AG04449 (cell line): ENCODE results near the gene DNM3.

Experiments used
- CTCF ChIA-PET: fragments of 350-600 bp; formaldehyde crosslinking; extraction: SDS; loops from one replicate; lab custom pipeline; 2021; ENCODE audit warnings: antibody characterized with exemption; lab: Yijun Ruan, JAX
- POLR2A ChIA-PET: fragments of 400-600, 350-600 bp; formaldehyde crosslinking; extraction: SDS; loops from one replicate; lab custom pipeline; 2020; ENCODE audit warnings: antibody characterized with exemption, inconsistent platforms; lab: Yijun Ruan, JAX
- DNase-seq: peaks from one replicate; pipeline ENCODE4 v3.0.0-alpha.2; 2010; ENCODE audit warnings: low read depth, low spot score
- H3K4me3 ChIP-seq: 2 replicates; pipeline ENCODE4 v1.5.1; 2011; ENCODE audit warnings: low read depth, mild to moderate bottlenecking, control low read depth, low read length
- TF ChIP-seq, protein P1 (sequence below): IDR thresholded peaks from one replicate; pipeline ENCODE4 v1.5.1; 2011; ENCODE audit warnings: mild to moderate bottlenecking, moderate library complexity, low read length, control low read depth, inconsistent platforms; ENCODE audit not compliant: insufficient read depth; ENCODE audit errors: missing control alignments

DNM3 gene

GRCh38 chr1:172390301-172390682, 549.0 kb downstream of the DNM3 start:
- TF ChIP-seq, protein P1, sequence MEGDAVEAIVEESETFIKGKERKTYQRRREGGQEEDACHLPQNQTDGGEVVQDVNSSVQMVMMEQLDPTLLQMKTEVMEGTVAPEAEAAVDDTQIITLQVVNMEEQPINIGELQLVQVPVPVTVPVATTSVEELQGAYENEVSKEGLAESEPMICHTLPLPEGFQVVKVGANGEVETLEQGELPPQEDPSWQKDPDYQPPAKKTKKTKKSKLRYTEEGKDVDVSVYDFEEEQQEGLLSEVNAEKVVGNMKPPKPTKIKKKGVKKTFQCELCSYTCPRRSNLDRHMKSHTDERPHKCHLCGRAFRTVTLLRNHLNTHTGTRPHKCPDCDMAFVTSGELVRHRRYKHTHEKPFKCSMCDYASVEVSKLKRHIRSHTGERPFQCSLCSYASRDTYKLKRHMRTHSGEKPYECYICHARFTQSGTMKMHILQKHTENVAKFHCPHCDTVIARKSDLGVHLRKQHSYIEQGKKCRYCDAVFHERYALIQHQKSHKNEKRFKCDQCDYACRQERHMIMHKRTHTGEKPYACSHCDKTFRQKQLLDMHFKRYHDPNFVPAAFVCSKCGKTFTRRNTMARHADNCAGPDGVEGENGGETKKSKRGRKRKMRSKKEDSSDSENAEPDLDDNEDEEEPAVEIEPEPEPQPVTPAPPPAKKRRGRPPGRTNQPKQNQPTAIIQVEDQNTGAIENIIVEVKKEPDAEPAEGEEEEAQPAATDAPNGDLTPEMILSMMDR = no peak
- no peak for DNase-seq
- ChIA-PET CTCF (interaction anchor here (1.2 to 1.8 kb wide), 2 partner anchors 9 to 387 kb away, joined by 3 to 4 read pairs; no protein-coding TSS in a partner anchor), POLR2A (interaction anchor here (1.0 to 1.1 kb wide), 2 partner anchors 244 to 247 kb away, joined by 3 to 4 read pairs; no protein-coding TSS in a partner anchor)
- no peak overlapping the region for H3K4me3 ChIP-seq

GRCh38 chr1:172390683-172391551, 549.6 kb downstream of the DNM3 start:
- no peak for DNase-seq
- TF ChIP-seq, protein P1 = no peak
- CTCF ChIA-PET = interaction anchor here (1.2 to 2.0 kb wide), 4 partner anchors 8 to 388 kb away, joined by 3 to 5 read pairs (median 4); no protein-coding TSS in a partner anchor
- H3K4me3 ChIP-seq = no peak overlapping the region
- POLR2A ChIA-PET = interaction anchor here (1.0 to 1.1 kb wide), 2 partner anchors 245 to 248 kb away, joined by 3 to 4 read pairs; no protein-coding TSS in a partner anchor

DNA sequence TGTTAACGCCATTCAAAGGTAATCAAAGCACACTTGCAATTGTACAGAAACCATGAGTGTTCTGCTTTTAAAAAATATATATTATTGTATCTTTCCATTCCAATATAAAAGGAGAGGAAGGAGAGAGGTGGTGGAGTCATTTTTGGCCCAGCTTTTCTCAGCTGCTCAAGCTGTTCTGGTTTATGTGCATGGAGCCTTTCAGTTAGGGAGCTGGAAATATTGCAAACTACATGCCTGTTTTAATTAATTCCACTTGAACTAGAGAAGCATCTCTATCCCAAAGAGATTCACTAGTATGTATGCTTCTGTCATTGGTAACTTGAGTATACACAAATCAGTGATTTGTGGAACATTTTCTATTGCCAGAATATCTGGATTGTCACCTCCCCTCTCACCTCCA, 550.7 kb downstream of the DNM3 start:
- ChIA-PET CTCF (interaction anchor here (1.8 to 2.4 kb wide), 3 partner anchors 9 to 389 kb away, joined by 5 to 7 read pairs (median 5); no protein-coding TSS in a partner anchor), POLR2A (no interaction called here)
- TF ChIP-seq, protein P1 = no peak
- no peak overlapping the region for H3K4me3 ChIP-seq
- DNase-seq = no peak

DNA sequence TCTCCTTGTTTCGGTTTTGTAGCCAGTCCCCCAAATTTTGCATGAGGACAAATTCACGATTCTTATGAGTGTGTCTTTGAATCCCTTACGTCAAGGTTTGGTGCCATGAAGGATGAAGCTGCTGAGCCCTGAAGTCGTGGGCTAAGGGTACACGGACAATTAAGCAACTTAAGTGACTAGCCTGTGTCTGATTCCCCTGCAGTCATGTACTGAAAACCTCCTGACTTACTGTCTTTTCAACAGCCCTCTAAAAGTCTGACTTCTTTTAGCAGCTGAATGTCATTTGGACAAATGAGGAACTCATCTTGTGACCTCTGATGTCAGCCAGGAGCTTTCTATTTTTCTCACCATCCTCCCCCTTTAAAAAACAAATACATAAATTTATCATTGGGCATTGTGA, 552.1 kb downstream of the DNM3 start:
- POLR2A ChIA-PET = no interaction called here
- CTCF ChIA-PET = interaction anchor here (1.8 to 2.4 kb wide), 2 partner anchors 11 to 390 kb away, joined by 5 to 7 read pairs; no protein-coding TSS in a partner anchor
- H3K4me3 ChIP-seq = no peak overlapping the region
- DNase-seq = no peak
- TF ChIP-seq, protein P1 = no peak

DNA sequence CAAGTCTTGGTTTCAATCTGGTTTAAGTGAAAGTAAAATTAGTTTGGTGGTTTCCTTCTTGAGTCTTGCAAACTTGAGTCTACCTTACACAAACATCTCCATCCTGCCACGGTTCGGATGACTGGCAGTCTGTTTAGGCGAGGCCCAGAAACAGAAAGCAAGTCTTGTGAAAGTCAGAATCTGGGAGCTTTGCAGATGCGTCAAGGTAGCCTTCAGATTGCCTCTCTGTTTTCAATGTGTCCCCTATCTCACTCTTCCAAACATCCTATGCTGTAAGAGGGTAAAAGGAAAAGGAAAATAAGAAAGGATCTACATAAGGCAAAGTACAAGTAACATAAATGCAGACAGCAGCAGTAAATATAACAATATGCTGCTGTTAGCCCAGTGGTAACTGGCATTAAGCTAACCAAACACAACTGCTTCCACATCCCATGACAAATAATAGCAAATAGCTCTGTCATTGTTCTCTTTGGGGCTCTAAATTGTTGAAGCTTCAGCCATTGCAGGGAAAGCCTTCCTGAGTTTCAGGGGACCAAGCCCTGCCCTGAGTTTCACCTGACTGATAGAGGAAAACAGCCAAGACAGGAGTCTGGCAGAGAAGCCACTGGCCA, 552.9 kb downstream of the DNM3 start:
- DNase-seq = no peak
- H3K4me3 ChIP-seq = no peak overlapping the region
- ChIA-PET POLR2A (interaction anchor here (0.9 kb wide), 1 partner anchor 10 kb away, joined by 3 read pairs; no protein-coding TSS in a partner anchor), CTCF (interaction anchor here (1.5 to 7.1 kb wide), 4 partner anchors 9 to 391 kb away, joined by 5 to 69 read pairs (median 6); no protein-coding TSS in a partner anchor)
- TF ChIP-seq, protein P1 = no peak
